Adrenal gland (tissue), 12 donors: Measurements from ENCODE around the gene ARHGAP31. TPM values are rescaled to one million over a fixed set of nuclear protein-coding genes. Genes with fewer than 3 reads are reported as not detected.

Source experiments
- DNase-seq, 7 donors: peaks; one replicate each; pipeline ENCODE4 v3.0.0-alpha.2; 2019 to 2020
- H3K27ac ChIP-seq, 5 donors: fragments of 200-600 bp; sonication (generic) in 4 of 5; 1 replicate in 3 of 5; 2 replicates in 2 of 5; pipeline versions ENCODE4 v1.5.1 to v1.8.0; 2016 to 2020; ENCODE audit warnings: mild to moderate bottlenecking in 1 of 5
- H3K27me3 ChIP-seq: fragments of 200-600 bp; 2 replicates; pipeline ENCODE4 v1.8.0; 2021
- H3K36me3 ChIP-seq, 2 donors: fragments of 200-600 bp; replicated peaks in 1 of 2; 1 replicate in 1 of 2; 2 replicates in 1 of 2; pipeline versions ENCODE4 v1.5.1 to v1.8.0; 2018 to 2022
- H3K4me1 ChIP-seq, 2 donors: fragments of 200-600 bp; replicated peaks in 1 of 2; 1 replicate in 1 of 2; 2 replicates in 1 of 2; pipeline versions ENCODE4 v1.5.1 to v1.8.0; 2018 to 2021
- H3K4me3 ChIP-seq, 4 donors: fragments of 200-600 bp; sonication (generic) in 3 of 4; one replicate each; pipeline ENCODE4 v1.5.1; 2016 to 2018
- H3K9me3 ChIP-seq, 3 donors: fragments of 200-600 bp; sonication (generic) in 1 of 3; replicated peaks in 1 of 3; 1 replicate in 2 of 3; 2 replicates in 1 of 3; pipeline versions ENCODE4 v1.5.1 to v1.8.0; 2016 to 2021
- POLR2A ChIP-seq, 2 donors: fragments of 450-650 bp; IDR thresholded peaks; one replicate each; pipeline ENCODE4 v1.6.1; 2017; ENCODE audit warnings: antibody characterized with exemption in 2 of 2, mild to moderate bottlenecking in 2 of 2, moderate library complexity in 1 of 2
- WGBS, 4 donors: extraction: QIAGEN DNeasy Blood & Tissue Kit in 2 of 4; methylation state at CpG; one replicate each; pipeline versions ENCODE4 v1.1.5 to v1.1.7; 2013 to 2017; 5-methylcytosine and 5-hydroxymethylcytosine counted together
- intact Hi-C, 2 donors: fragments of 100-400 bp; cut with DNase I; formaldehyde crosslinking; loops; one replicate each; pipeline versions ENCODE4 v1.14.1 to v1.15.0; 2022 to 2023
- polyA plus RNA-seq, 3 donors: library from polyadenylated mRNA; stranded (reverse); fragments of 200-250 nt in 2 of 3; fragments of 350-450 nt in 1 of 3; fragmentation: Illumina TruSeq in 1 of 3; extraction: RNeasy Lipid Tissue Mini Kit (QIAGEN cat#74804) in 1 of 3; gene quantifications; one replicate each; pipeline ENCODE4 v1.2.3, GENCODE V29; 2013 to 2014
- total RNA-seq, 9 donors: library from RNA; depleted of rRNA in 4 of 9; stranded (reverse); fragments of >200 nt in 4 of 9; fragments of 120-200 nt in 1 of 9; fragmentation: NEBNext Ultra II Directional in 1 of 9; extraction: Animal tissue kit (Norgen Biotek cat#: 25700) in 1 of 9; gene quantifications; one replicate each; pipeline versions ENCODE4 v1.1.0 to v1.2.4, GENCODE V29; 2013 to 2023
- TF ChIP-seq, protein P1 (sequence below), 6 experiments: fragments of 450-650 bp in 4 of 6; fragments of 200-600 bp in 2 of 6; sonication (generic) in 1 of 6; IDR thresholded peaks; 1 replicate in 5 of 6; 2 replicates in 1 of 6; pipeline versions ENCODE4 v1.5.1 to v1.8.0; 2016 to 2021; ENCODE audit warnings: antibody characterized with exemption in 6 of 6, mild to moderate bottlenecking in 2 of 6, moderate library complexity in 1 of 6
- donor health status: healthy with polysubstance abuse.
- donor health status: Bipolar disorder and iron deficiency.
- donor health status: DM: yes; HTN: yes; CAD: no.
- donor health status: DM: no; HTN: no; CAD: no.
- donor health status: DM: no; HTN: no; CAD: no.
- donor health status: DM: yes; HTN: yes; CAD: no.

The ARHGAP31 gene
- total and polyA plus RNA-seq, 12 donors, result 2.9 to 21.8 (median 9.4) TPM

GRCh38 chr3:119395923-119396358, 101.8 kb downstream of the ARHGAP31 start:
- Histone ChIP-seq H3K27ac (no peak overlapping the region), H3K36me3 (peaks cover 0 to 21% of the 10 kb centered on the region in 2 donors), H3K4me3 (no peak overlapping the region), H3K27me3 (no peaks in the 10 kb centered on the region), H3K9me3 (no peaks in the 10 kb centered on the region), H3K4me1 (no peaks in the 10 kb centered on the region)
- intact Hi-C loops, result no loop called here
- no peak for DNase-seq
- WGBS, 4 donors, result 80 to 96% (median 89%) methylated on average over 2 of the region's 2 CpGs
- TF ChIP-seq POLR2A (IDR thresholded peaks at IDR 0.05), result no peak
- TF ChIP-seq, protein P1, sequence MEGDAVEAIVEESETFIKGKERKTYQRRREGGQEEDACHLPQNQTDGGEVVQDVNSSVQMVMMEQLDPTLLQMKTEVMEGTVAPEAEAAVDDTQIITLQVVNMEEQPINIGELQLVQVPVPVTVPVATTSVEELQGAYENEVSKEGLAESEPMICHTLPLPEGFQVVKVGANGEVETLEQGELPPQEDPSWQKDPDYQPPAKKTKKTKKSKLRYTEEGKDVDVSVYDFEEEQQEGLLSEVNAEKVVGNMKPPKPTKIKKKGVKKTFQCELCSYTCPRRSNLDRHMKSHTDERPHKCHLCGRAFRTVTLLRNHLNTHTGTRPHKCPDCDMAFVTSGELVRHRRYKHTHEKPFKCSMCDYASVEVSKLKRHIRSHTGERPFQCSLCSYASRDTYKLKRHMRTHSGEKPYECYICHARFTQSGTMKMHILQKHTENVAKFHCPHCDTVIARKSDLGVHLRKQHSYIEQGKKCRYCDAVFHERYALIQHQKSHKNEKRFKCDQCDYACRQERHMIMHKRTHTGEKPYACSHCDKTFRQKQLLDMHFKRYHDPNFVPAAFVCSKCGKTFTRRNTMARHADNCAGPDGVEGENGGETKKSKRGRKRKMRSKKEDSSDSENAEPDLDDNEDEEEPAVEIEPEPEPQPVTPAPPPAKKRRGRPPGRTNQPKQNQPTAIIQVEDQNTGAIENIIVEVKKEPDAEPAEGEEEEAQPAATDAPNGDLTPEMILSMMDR (IDR thresholded peaks at IDR 0.05), result no peak

GRCh38 chr3:119396870-119397269, 102.7 kb downstream of the ARHGAP31 start:
- no peak for TF ChIP-seq POLR2A (IDR thresholded peaks at IDR 0.05)
- TF ChIP-seq, protein P1 (IDR thresholded peaks at IDR 0.05), result no peak
- H3K27ac ChIP-seq, result no peak overlapping the region
- no peaks in the 10 kb centered on the region for H3K4me1 ChIP-seq
- no peaks in the 10 kb centered on the region for H3K27me3 ChIP-seq
- no peak overlapping the region for H3K4me3 ChIP-seq
- H3K36me3 ChIP-seq, result peaks cover 0 to 20% of the 10 kb centered on the region in 2 donors
- intact Hi-C loops, result no loop called here
- DNase-seq, result peak in 1 of 7 donors; percentile 15
- WGBS, 4 donors, result 65 to 74% (median 71%) methylated on average over 2 of the region's 2 CpGs
- H3K9me3 ChIP-seq, result no peaks in the 10 kb centered on the region

DNA sequence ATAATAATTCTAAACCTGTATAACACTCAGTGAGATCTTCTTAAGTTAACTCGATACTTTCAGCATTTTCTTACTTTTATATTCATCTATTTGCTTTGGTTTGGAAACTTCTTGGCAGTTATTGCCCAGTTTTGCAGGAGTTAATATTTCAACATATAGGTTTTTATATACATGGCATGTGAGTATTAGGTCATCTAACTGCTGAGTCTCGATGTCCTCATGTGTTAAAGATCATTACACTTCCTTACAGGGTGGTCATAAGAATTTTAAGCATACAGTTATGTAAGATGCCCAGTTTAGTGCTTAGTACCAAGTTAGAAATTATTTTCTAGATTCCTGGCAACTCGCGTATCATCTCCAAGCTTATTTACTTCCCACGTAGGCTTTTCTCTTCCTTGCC, 106.3 kb downstream of the ARHGAP31 start:
- WGBS, 4 donors, result 81 to 88% (median 86%) methylated on average over 5 of the region's 5 CpGs
- Histone ChIP-seq H3K27ac (no peak overlapping the region), H3K4me1 (no peaks in the 10 kb centered on the region), H3K4me3 (no peak overlapping the region), H3K36me3 (peaks cover 0 to 30% of the 10 kb centered on the region in 2 donors), H3K9me3 (no peaks in the 10 kb centered on the region), H3K27me3 (no peaks in the 10 kb centered on the region)
- no peak for DNase-seq
- no peak for TF ChIP-seq POLR2A (IDR thresholded peaks at IDR 0.05)
- TF ChIP-seq, protein P1 (IDR thresholded peaks at IDR 0.05), result no peak
- intact Hi-C loops, result no loop called here

DNA sequence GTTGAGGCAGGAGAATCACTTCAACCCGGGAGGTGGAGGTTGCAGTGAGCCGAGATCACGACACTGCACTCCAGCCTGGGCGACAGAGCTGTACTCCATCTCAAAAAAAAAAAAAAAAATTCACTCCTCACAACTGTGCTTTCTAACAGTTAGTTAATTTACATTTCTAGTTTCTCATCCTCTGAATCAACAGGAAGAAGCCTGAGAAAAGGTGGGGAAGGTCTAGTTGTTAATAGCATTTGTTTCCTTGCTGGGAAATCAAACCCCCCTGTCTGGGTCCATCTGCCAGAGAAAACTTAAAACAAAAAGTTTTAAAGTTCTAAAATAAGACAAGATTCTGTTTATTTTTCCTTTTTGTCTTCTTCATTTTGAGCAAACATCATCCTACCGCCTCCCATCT, 106.9 kb downstream of the ARHGAP31 start:
- Histone ChIP-seq H3K4me1 (no peaks in the 10 kb centered on the region), H3K4me3 (no peak overlapping the region), H3K9me3 (no peaks in the 10 kb centered on the region), H3K27me3 (no peaks in the 10 kb centered on the region), H3K27ac (no peak overlapping the region), H3K36me3 (peaks cover 0 to 30% of the 10 kb centered on the region in 2 donors)
- WGBS, 4 donors, result 90 to 94% (median 92%) methylated on average over 5 of the region's 5 CpGs
- no peak for DNase-seq
- intact Hi-C loops, result no loop called here
- TF ChIP-seq POLR2A (IDR thresholded peaks at IDR 0.05), result no peak
- TF ChIP-seq, protein P1 (IDR thresholded peaks at IDR 0.05), result no peak
